GM21528 (cell line): ENCODE measurements around the gene LSAMP.

ENCODE experiments used
- ATAC-seq: cut with Tn5 transposase; IDR thresholded peaks from one replicate; pipeline ENCODE4 v1.9.1; 2021; ENCODE audit warnings: mild to moderate bottlenecking, moderate library complexity; ENCODE audit not compliant: unreplicated experiment, low FRiP score

The LSAMP gene

DNA sequence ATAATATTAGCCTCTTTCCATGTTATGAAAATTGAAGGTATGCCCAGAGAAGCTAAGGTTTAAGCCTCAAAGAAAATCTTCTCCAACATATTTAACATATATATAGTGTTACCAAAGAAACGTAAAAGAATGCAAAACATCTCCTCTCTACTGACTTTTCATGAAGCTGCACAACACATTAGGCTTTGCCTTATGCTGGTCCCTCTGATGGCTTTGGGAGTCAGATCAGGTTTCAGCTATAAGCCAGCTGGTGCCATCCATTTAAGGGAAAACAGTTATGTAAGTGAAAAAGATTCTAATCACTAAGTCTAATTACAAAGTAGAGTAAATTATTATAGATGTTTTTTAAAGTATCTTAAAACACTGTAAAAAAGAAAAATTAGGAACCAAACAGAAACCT is 410.5 kb downstream of the LSAMP start:
- no peak for ATAC-seq

DNA sequence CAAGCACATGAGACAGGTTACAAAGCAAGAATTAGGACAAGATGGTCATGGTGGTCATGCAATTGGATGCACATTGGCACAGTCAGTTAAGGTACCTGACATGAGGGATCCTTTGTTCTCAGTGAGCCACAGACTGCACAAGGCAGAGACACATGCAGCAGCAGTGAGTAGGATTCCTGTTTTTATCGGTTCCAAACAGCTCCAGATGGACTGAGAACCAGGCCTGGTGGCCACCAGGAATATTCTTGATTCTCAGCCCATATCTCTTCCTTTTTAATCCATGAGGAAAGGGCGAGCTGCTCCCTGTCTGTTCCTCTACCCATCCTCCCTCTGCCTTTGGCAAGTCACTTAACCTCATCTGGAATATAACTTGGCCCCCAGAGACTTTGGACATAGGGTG is 411.2 kb downstream of the LSAMP start:
- no peak for ATAC-seq

DNA sequence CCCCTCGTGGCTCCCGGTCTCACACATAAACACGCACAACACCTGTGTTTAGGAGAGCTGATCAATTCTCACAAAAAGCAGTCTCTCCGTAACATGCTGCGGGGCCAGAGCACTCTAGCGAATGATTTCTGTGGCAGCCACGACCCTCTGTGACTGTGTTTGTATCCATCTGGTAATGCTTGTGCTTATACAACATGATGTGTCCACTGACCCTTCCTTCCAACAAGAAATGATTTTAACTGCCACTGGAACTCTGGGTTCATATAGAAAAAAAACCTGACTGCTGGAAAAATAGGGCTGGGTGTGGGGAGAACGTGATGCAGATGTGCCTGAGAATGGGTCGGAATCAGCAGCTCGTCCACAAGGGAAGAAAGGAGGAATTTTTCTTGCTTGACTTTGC is 411.8 kb downstream of the LSAMP start:
- no peak for ATAC-seq

DNA sequence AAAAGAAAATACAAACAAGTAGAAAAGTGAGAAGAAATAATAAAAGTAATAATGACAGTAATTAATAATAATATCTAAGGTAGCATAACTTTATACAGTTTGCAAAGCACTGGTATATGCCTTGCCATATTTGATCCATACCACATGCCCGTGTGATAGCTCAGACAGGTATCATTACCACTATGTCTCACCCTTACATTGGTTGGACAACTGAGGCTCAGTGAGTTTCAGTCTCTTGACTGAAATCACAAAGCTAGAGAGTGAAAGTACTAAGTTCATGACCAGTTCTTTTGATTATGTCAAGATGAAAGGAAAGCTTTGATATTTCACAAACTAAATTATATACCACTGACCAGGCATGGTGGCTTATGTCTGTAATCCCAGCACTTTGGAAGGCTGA is 413.1 kb downstream of the LSAMP start:
- ATAC-seq, result no peak

DNA sequence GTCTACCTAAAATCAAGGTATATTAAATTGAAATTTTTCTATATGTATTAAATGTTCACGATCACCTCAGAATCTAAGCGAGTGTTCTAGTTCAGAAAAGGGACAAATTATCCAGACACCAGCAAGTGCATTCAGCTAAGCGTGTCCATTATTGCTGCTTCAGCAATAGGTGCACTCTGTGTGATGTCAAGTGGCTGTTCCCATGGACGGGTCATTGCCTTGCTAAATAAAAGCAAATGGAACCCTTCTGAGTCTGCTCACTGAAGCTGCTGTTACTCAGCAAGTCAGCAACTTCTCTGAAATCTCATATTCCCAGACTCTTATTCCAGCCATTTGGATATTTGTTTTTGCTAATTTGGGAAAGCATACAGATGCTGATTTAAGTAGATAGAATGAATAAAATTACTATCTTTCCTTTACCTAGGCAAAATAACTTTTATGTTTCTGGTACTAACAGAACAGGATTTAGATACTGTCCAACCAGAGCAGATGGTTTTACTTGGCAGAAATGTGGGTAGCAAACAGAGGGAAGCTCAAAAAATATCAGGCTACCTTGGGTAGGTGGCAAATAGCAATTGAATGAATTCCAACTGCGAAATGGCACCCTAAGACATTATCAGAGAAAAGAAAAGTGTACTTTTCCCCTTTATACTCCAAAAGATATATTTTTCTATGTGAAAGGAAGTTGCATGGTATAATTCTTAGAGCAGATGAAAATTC is 415.0 kb downstream of the LSAMP start:
- ATAC-seq, result no peak

DNA sequence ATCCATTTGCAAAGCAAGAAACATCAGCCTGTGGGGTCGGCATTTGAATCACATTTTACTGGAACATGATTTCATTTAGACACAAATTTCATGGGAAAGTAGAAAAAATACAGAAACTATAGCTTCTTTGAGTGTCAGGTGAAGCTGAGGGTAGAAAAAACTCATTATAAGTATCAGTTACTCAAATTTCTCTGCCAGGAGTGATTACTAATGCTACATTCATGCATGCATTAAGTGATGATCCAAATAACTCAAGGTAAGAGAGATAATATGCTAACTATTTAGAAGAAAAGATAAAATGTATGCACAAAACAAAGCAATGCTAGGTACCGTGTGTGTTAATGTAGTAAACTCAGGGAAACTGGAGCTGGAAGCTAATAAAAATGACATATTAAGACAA is 416.0 kb downstream of the LSAMP start:
- no peak for ATAC-seq

DNA sequence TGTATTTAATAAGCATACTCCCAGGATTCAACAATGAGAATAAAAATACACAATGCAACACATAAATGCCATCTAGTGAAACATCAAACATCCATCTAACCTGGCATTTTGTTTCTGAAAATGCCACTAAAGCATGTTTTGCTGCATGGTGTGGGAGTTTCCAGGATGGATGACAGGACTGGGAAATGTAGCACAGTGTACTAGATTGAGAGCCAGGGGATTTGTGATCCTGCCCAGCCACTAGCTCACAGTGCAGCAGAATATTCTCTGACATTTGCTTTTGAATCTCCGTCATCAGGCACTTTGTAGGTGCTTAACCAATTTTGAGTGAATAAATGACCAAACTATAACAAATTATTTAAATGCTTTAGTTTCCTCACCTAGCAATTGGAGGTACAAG is 417.1 kb downstream of the LSAMP start:
- ATAC-seq, result no peak

DNA sequence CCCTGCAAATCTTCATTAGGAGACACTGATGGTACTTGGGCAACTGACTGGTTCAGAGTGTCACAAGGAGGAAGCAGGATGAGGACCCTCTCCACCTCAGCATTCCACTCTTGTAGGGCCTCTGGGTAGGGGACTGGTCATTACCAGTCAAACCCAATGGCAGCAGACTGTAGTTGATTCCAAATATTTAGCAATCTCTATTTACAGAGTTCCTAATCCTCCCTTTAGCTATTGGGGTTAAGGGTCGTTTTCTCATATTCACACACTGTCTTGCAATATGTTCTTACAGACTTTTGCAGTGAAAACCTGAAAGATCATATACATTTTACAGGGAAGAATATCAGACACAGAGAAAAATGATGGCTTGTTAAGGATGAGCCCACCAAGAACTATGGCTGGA is 424.3 kb downstream of the LSAMP start:
- no peak for ATAC-seq

DNA sequence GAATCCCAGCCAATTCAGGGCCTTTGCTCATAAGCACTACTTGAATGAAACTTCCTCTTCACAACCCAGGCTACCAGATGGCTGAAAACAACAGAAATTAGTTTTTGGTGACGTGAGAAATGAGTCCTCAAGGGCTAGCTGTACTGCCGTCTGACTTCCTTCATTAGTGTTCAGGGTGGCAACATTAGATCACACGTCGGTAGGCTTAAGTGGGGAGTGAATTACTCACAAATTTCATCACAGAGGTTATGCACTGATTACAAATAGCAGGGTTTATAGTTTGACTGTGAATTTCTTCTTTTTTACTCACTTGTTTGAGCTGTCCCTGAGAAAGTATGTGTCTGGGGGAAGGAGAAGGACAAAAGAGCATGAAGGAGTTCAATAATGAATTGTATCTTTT is 424.8 kb downstream of the LSAMP start:
- peak; percentile 65 for ATAC-seq

DNA sequence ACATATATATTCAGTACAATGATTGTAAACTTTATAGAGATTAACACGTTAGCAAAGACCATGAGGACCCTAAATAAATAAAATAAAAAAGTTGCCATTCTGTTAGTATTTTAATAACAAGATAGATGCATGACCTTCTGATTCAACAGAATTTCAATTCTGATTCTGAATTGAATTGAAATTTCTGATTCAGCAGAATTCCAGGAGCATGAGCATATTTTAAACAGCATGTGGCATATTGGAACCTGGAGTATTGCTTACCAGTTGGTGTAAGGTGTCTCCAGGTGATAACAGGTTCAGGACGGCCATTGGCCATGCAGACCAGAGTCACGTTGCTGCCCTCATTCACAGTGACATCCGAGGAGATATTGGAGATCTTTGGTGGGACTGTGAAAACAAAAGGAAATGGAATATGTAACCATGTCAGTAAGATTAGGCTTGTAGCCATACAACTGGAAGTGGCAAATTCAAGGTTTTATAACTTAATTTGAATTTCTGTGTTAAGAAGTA is 426.0 kb downstream of the LSAMP start:
- no peak for ATAC-seq

DNA sequence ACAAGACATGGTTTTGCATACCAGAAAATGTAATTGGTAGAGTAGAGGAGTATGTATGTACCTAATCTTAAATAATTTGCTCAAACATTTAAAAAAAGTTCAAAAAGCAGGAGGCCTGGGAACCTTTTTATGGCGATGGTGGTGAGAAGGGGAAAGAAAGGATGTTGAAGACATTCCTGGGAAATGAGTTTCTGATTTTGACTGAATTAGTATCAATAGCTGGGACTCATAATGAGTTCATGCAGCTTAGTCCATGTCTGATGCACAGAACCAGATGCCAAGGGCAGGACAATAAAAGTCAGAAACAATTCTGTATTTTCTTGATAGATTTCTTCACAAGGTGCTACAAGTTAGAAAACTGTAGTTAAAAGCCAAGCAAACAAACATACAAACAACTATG is 426.6 kb downstream of the LSAMP start:
- no peak for ATAC-seq

DNA sequence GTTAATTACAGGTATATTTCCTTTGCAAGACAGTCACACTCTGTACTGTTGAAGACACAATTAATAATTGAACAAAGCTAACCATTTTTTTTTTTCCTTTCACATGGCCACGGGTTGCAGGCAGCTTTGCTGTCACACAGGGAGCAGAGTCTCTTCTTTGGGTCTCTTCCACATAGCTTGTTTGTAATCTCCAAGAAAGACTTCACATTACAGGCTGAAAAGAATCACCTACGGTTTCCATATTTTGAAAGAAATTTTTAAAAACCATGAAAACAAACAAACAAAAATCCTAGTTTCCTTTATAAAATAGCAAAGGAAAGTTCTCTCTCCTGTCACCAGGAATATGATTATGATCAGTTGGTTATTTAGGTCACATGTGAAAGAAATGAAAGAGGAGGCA is 429.4 kb downstream of the LSAMP start:
- no peak for ATAC-seq

DNA sequence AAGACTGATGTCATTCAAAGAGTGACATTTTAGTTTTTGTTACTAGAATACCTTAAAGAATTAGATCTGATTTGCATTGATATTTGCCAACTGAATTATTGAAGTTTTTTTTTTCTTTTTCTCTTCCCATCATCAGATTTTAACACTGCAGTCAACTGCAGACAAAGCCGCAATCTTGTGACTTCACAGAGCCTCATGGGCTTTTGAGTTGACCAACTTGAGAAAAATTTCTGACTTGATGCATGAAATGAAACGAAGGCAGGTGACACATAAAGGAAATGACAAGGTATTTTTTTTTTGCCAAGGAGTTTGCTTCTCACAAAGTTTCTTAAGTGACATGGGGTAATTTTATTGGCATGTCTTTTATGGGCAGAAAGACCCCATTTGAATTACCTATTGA is 438.3 kb downstream of the LSAMP start:
- no peak for ATAC-seq

DNA sequence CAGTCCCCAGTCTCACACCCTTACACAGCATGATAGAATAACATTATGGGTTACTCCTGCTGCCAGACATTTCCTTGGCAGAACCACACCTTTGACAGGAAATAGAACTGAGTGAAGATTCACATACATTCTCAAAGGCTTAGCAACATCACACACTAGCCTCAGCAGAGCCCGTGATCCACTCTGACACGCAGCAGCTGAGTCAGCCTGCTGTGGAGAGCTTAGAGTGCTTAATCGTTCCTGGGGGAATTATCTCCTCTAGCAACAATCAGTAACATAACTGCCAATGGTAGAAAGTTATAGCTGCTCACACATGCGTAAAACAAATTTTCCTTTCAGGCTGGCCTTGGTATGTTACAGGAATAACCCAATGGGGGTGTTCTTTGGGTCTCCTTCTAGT is 439.9 kb downstream of the LSAMP start:
- ATAC-seq, result no peak

DNA sequence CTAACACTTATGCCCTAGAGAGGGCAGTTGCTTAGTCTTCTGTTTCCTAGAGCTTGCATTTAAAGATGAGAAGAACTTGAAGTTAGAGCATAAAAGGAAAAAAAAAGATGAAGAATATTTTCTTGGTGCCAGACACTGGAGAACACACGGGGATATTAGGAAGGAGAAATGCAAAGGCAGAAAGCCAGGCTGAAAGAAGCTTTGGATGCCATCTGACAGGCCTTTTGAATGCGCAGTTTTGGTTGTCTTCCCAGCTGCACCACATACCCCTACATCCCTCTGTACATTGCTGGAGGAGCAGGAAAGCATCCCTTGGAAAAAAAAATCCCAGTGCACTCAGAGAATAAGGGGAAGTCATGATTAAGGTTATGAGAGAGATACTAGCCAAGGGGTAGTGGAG is 443.1 kb downstream of the LSAMP start:
- ATAC-seq, result no peak

DNA sequence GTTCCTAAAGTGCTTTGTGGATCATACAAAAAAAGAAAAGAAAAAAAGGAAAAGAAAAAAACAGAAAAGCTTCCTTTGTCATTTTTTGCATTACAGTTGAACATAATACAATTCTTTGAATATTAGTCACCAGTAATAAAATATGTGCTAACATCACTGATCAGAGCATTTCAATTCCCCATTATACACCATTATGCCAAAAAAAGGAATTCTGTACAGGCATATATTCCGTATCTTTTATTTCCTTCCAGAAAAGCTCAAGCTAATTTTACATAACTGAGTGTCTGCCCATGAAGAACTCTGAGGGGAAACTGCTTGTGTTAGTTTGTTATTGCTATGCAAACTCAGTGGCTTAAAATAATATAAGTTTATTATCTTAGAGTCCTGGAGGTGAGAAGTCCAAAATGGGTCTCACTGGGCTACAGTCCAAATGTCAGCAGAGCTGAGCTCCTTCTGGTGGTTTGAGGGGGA is 444.1 kb downstream of the LSAMP start:
- ATAC-seq, result no peak

DNA sequence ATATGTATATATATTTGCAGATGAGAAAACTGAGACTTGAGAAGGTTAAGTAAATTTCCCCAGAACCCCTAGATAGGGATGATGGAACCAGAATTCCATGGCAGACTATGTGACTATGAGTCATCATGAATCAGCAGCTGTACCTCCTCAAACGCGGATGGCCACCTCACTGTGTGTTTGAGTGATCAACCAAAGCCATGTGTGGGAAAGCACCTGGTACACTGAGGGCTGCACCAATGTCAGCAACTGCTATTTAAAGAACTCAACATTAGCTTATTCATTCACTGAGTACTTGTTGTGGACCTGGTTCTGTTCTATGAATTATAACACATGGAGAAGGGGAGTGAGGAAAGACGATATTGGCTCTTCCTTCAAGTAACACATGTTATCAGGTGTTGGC is 445.0 kb downstream of the LSAMP start:
- ATAC-seq, result peak; percentile 81

DNA sequence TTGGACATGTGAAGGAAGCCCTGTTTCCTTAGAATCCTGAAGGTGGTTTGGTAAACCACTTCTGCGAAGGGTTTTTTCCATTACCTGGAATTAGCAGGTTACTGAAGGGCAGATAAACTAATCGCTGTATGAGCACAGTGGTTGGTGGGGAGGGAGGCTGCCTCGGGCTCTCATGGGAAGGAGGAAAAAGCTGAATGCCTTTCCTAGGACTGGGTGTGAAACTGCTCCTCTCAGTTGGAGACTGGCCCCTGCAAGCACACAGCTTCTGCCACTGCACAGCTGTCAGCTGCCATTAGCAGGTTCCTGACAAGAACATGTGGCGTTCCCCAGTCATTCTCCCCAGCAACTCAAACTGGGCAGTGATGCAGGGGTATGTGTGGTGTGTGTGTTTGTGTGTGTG is 445.7 kb downstream of the LSAMP start:
- no peak for ATAC-seq

DNA sequence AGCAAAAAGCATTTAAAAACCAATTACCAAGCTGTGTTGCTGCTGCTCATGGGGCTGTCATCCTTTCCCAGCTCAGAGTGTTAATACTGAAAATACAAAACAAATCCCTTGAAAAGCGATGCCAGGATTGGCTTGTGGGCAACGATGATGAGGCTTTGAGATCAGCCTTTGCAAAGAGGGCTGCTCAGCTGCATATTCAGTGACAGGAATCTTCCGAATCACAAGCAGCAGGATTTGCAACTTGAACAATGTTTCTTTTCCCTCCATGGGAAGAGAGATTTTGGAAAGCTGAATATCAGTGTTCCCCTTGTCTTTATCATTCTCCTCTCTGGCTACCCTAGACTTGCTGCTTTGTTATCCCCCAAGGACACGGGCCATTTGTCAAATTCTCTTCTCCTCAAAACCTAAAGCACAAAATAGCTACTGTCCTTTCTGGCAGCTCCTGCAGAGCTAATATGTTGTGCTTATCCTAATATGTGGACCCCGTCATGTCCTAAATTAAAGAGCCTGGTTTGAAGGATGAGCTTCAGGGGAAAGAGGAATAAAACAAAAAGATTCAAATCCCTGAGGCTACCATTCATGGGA is 446.2 kb downstream of the LSAMP start:
- ATAC-seq, result no peak

DNA sequence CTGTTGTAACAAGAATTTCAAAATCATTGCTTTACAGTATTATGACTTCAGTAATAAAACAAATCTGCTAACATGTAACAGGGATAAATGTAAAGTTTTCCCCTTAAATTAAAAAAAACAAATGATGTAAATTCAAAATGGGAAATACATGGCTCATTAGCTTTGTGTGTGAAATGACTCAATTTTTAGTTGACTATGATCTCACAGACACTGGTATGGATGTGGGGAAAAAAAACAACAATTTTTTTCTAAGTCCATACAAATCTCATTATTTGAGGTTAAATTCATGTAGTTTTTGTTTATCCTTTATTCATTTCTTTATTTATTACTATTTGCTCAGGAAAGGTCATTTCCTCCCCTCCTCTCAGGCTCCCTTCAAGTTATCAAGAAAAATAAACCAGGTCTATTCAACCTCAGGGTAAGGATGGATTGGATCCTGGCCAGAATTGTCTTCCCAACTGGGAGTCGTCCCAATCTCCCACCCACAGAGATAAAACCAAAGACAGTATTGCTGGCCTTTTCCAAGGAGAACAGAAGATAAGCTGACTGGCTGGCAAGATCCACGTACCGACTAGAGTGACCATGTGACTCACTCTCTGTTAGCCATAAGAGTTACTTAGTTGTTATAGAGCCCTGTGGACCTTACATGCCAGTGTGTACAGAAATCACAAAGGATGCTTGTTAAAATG is 448.7 kb downstream of the LSAMP start:
- ATAC-seq, result no peak

DNA sequence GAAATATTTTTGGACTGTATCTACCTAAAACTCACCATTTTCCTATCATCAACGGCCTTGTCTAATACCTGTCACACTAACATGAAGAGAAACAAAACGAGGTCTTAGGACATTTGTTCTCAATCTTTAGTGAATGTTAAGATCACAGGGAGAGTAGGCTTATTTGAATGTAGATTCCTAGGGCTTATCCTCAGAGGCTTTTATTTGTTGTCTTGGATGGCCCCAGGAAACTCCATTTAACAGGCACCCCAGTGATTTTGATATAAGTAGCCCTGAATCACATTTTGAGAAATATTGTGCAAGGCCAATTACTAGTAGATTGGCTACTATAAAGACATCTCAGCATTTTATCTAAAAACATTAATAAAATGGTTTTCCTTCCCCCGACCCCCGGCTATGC is 454.6 kb downstream of the LSAMP start:
- ATAC-seq, result no peak
